ENCODE measurements around the gene CHMP3. TPM values are rescaled to one million over a fixed set of nuclear protein-coding genes. Genes with fewer than 3 reads are reported as not detected.

CHMP3 gene
- total RNA-seq, 1 experiment from 2014 or later = 63.4 TPM

GRCh38 chr2:86482034-86482433 is 81.2 kb downstream of the CHMP3 start:
- Histone ChIP-seq H4K20me1 (ENCODE audit: insufficient read depth) (no peaks in the 10 kb centered on the region), H3K4me1 (ENCODE audit: control insufficient read depth in 1 of 2, insufficient read depth in 2 of 2, low read length in 2 of 2) (no peaks in the 10 kb centered on the region), H3K9me2 (ENCODE audit: insufficient read depth) (no peaks in the 10 kb centered on the region), H3K4me2 (ENCODE audit: low read length) (no peak overlapping the region), H3K79me2 (ENCODE audit: insufficient read depth, low read length) (no peaks in the 10 kb centered on the region), H3K27ac (ENCODE audit: low read depth, low read length) (no peak overlapping the region), H3K9ac (ENCODE audit: low read length) (no peak overlapping the region), H3K4me3 (replicated peaks in 1 of 2; ENCODE audit: low read depth in 1 of 2, low read length in 2 of 2) (no peak overlapping the region), H2AFZ (ENCODE audit: low read depth, low read length, poor library complexity, severe bottlenecking) (no peak overlapping the region), H3K9me3 (ENCODE audit: control insufficient read depth in 1 of 2, insufficient read depth in 1 of 2, low read depth in 1 of 2, low read length in 2 of 2) (no peaks in the 10 kb centered on the region), H3K27me3 (ENCODE audit: insufficient read depth, low read length) (no peaks in the 10 kb centered on the region), H3K36me3 (ENCODE audit: control insufficient read depth in 1 of 2, insufficient read depth in 2 of 2, low read length in 2 of 2) (peaks cover 63 to 79% of the 10 kb centered on the region in 2 experiments)
- CTCF ChIA-PET = no interaction called here
- DNase-seq (ENCODE audit: low read depth, low spot score) (no peak), ATAC-seq (no peak)
- POLR2A ChIA-PET = no interaction called here
- no peak for TF ChIP-seq ZNF274 (IDR thresholded peaks at IDR 0.05; ENCODE audit: low read depth, low read length)
- TF ChIP-seq ELF1 (IDR thresholded peaks at IDR 0.05; ENCODE audit: borderline replicate concordance, low read depth) = no peak
- TF ChIP-seq RAD21 (IDR thresholded peaks at IDR 0.05; ENCODE audit: low read depth) = no peak
- no peak for TF ChIP-seq SRF (IDR thresholded peaks at IDR 0.05; ENCODE audit: low read depth)
- TF ChIP-seq FOSL1 (IDR thresholded peaks at IDR 0.05; ENCODE audit: low read depth) = no peak
- TF ChIP-seq YY1 (IDR thresholded peaks at IDR 0.05; ENCODE audit: extremely low read depth, insufficient replicate concordance, low read depth, low read length) = no peak
- TF ChIP-seq, protein P1, sequence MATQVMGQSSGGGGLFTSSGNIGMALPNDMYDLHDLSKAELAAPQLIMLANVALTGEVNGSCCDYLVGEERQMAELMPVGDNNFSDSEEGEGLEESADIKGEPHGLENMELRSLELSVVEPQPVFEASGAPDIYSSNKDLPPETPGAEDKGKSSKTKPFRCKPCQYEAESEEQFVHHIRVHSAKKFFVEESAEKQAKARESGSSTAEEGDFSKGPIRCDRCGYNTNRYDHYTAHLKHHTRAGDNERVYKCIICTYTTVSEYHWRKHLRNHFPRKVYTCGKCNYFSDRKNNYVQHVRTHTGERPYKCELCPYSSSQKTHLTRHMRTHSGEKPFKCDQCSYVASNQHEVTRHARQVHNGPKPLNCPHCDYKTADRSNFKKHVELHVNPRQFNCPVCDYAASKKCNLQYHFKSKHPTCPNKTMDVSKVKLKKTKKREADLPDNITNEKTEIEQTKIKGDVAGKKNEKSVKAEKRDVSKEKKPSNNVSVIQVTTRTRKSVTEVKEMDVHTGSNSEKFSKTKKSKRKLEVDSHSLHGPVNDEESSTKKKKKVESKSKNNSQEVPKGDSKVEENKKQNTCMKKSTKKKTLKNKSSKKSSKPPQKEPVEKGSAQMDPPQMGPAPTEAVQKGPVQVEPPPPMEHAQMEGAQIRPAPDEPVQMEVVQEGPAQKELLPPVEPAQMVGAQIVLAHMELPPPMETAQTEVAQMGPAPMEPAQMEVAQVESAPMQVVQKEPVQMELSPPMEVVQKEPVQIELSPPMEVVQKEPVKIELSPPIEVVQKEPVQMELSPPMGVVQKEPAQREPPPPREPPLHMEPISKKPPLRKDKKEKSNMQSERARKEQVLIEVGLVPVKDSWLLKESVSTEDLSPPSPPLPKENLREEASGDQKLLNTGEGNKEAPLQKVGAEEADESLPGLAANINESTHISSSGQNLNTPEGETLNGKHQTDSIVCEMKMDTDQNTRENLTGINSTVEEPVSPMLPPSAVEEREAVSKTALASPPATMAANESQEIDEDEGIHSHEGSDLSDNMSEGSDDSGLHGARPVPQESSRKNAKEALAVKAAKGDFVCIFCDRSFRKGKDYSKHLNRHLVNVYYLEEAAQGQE (IDR thresholded peaks at IDR 0.05; ENCODE audit: low read depth) = no peak
- no peak for TF ChIP-seq CBX3 (IDR thresholded peaks at IDR 0.05; ENCODE audit: low read depth)
- no peak for TF ChIP-seq CTCF (IDR thresholded peaks at IDR 0.05 in 2 of 3, conservative IDR thresholded peaks at IDR 0.05 in 1 of 3; ENCODE audit: borderline replicate concordance in 1 of 3, insufficient read depth in 1 of 3, low read depth in 2 of 3, low read length in 2 of 3)
- RAD21 ChIA-PET (ENCODE audit: low non-redundant PET in 1 of 2, low total read pairs in 2 of 2, uncharacterized antibody in 2 of 2, unreplicated experiment in 2 of 2) = no interaction called here
- BruUV-seq (replicated peaks) = no TSS peak
- intact Hi-C loops (cut with micrococcal nuclease) = no loop called here

All from HCT116 (cell line).